Pulmonary artery endothelial cell (primary cell): Measurements from ENCODE around the gene PDE6A. TPM values are rescaled to one million over a fixed set of nuclear protein-coding genes. Genes with fewer than 3 reads are reported as not detected.

Experiments used
- DNase-seq: peaks from one replicate; pipeline ENCODE4 v3.0.0-alpha.2; 2011; ENCODE audit warnings: low read depth, low spot score
- total RNA-seq: library from RNA; depleted of rRNA; stranded (reverse); fragments of >200 nt; gene quantifications from 2 replicates; pipeline ENCODE4 v1.2.3, GENCODE V29; 2014

The PDE6A gene
- total RNA-seq, 1 donor from 2014 or later = not detected

GRCh38 chr5:149820012-149820411 lies 124.6 kb downstream of the PDE6A start:
- no peak for DNase-seq

DNA sequence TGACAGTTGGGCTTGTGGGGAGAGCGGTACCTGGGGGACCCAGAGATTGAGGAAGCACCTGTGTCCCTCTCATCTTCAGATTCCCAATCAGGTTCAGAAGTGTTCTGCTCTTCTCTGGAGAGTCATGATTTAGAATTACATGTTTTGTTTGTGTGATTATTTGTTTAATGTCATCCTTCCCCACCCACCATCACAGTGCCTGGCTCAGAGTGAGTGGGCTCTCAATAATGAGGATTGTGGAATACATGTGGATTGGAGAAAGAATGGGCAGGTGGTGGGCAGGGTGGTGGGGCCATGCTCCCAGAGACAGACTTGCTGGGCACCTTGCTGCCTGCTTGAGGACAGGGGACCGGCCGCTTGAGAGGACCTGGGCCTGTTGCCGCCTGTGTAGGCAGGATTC lies 126.5 kb downstream of the PDE6A start:
- no peak for DNase-seq

DNA sequence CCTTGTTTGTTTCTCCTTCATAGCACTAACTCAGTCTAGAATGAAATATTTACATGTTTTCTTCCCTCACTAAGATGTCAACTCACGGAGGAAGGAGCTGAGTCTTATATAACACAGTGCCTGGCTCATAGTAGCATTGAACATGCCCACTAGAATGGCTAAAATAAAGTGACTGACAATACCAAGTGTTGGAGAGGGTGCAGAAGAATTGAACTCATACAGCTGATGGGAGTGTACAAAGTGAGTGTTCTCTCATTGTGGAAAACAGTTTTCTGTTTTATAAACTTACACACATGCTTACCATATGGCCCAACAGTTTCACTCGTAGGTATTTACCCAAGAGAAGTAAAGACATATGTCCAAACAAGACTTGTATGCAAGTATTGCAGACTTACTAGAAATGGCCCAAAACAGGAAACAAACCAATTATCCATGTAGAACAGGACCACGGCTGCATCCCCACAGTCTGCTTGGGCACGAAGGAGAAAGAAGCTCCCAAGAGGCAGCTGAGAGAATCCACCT lies 127.0 kb downstream of the PDE6A start:
- no peak for DNase-seq

DNA sequence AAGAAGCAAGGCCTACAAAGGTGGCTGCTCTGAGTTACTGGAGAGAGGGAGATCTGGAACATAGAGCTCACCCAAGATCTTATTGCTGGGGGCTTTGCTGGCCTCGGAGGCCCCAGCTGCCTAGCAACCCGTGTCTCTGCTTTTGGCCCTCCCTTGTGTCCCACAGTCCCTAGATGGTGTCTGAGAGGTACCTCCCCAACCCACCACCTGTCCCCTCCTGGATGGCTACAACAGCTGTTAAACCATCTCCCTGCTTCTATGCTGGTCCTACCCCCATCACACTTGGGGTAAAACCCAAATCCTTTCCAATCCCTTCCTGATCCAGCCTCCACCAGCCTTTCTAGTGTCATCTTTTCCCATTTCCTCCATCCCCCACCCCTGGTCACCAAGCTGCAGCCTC lies 127.9 kb downstream of the PDE6A start:
- no peak for DNase-seq

DNA sequence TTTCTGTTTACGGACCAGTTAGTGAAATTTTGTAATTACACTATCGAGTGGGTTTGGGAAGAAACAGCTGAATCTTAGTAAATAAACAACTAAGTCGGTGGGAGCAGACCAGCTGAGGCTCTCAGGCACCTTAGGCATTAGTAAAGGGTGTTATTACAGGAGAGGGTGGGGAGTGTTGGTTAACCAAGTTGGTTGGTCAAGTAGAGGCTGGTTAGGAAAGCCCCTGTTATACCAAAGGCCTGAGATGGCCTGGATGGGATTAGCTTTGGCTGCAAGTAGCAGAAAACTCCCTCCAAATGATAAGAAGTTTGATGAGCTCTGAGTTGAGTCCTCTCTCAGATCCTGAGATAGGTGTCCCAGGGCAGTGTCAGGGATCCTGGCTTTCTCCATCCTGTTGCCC lies 133.1 kb downstream of the PDE6A start:
- DNase-seq = no peak

GRCh38 chr5:149810856-149811255 lies 133.7 kb downstream of the PDE6A start:
- no peak for DNase-seq

DNA sequence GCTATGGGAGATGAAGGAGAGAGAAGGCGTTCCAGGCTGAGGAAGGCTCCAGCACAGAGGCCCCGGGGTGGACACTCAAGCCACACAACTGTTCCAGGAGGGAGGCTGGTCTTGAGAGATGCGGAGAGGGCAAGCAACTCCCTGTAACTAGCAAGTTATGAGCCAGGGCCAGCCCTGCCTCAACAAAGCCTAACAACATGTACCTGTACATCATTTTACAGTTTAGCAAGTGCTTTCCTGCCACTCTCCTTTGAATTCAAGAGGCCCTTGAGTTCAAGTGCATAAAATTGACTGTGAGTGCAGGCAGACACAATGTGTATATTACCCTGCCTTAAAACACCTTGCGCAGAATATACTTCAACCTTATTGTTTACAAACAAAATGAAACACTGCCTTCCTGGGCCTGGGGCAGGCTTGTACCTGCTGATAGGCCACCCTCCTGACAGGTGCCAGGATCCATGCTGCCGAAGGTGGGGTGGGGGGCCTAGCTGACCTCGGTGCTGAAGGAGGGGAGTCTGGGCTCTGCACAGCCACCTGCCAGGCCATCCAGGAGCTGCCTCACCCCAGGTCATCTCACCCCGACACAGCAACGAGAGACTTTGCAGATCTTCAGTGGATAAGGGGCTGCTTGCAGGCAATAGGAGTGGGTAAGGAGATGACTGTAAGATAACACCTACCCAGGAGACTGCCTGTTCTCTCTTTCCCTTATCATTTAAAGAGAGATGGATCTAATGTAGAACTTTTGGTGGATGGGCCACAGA lies 134.5 kb downstream of the PDE6A start:
- DNase-seq = no peak

DNA sequence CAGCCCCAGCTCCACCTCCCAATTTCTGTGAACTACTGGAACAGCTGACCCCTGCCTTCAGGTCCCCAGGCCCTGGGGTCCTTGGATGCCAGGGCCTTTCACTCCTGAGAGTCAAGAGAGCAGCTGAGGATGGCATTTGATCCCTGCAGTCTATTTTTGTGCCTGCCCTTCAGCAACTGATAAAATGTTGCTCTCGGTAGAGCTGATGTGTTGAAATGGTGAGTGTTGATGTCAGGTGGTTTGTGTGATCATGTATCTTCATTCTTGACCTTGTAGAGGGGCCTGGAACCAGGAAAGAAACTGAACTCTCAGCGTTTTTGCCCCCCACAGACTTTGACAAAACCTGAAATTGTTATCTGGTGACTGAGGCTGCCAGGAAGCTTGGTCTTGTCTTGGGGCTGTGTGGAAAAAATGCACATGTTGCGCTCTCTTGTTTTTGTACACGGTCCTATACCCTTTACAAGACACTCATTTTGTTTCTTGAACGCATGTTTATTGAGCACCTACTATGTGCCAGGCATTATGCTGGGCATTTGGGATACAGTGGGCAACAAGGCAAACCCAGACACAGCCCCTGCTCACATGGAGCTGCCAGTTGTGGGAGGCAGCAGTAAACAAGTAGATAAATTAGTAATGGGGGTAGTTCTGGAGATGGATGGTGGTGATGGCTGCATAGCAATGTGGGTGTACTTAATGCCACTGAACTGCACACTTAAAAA lies 136.2 kb downstream of the PDE6A start:
- DNase-seq = no peak

Other genes with a start within 250 kb of the PDE6A start
- gene PPARGC1B, start 214.5 kb downstream of the PDE6A start, total RNA-seq = 0.53 and 0.81 TPM in 2 replicates
- 19.8 and 25.1 TPM in 2 replicates for gene SLC26A2, start 16.0 kb upstream of the PDE6A start, total RNA-seq
- 5.0 and 5.6 TPM in 2 replicates for gene TIGD6, start 55.9 kb upstream of the PDE6A start, total RNA-seq
- 25.4 and 29.2 TPM in 2 replicates for gene HMGXB3, start 55.9 kb upstream of the PDE6A start, total RNA-seq
- gene CSF1R, start 141.8 kb upstream of the PDE6A start, total RNA-seq = not detected in 2 replicates
- gene PDGFRB, start 211.1 kb upstream of the PDE6A start, total RNA-seq = 0.07 and 0.14 TPM in 2 replicates
- not detected in 2 replicates for gene CDX1, start 222.0 kb upstream of the PDE6A start, total RNA-seq
- not detected in 2 replicates for gene SLC6A7, start 245.3 kb upstream of the PDE6A start, total RNA-seq